Subcutaneous abdominal adipose tissue (tissue), 5 donors: ENCODE measurements around the gene TUBB1.

ENCODE experiments used
- H3K27ac ChIP-seq: one replicate; pipeline ENCODE4 v1.7.0; 2013; ENCODE audit warnings: low read depth, mild to moderate bottlenecking, inconsistent platforms, low read length, moderate library complexity
- H3K27me3 ChIP-seq, 5 donors: one replicate each; pipeline ENCODE4 v1.7.0; 2013; ENCODE audit warnings: low read length in 5 of 5, inconsistent platforms in 1 of 5; ENCODE audit not compliant: control insufficient read depth in 5 of 5, insufficient read depth in 4 of 5
- H3K36me3 ChIP-seq, 5 donors: one replicate each; pipeline ENCODE4 v1.7.0; 2013; ENCODE audit warnings: low read length in 5 of 5; ENCODE audit not compliant: control insufficient read depth in 5 of 5, insufficient read depth in 5 of 5
- H3K4me1 ChIP-seq, 5 donors: one replicate each; pipeline ENCODE4 v1.7.0; 2013; ENCODE audit warnings: low read length in 5 of 5, mild to moderate bottlenecking in 3 of 5, moderate library complexity in 1 of 5; ENCODE audit not compliant: control insufficient read depth in 5 of 5, insufficient read depth in 5 of 5
- H3K4me3 ChIP-seq, 5 donors: one replicate each; pipeline ENCODE4 v1.7.0; 2013; ENCODE audit warnings: low read length in 5 of 5, low read depth in 1 of 5
- H3K9ac ChIP-seq, 5 donors: one replicate each; pipeline ENCODE4 v1.7.0; 2013; ENCODE audit warnings: low read length in 5 of 5, mild to moderate bottlenecking in 4 of 5, moderate library complexity in 3 of 5
- H3K9me3 ChIP-seq, 5 donors: one replicate each; pipeline ENCODE4 v1.7.0; 2013; ENCODE audit warnings: low read length in 5 of 5; ENCODE audit not compliant: control insufficient read depth in 5 of 5
- donor health status: healthy.
- donor health status: healthy.
- donor health status: healthy.
- donor health status: healthy.
- donor health status: healthy.

TUBB1 gene

DNA sequence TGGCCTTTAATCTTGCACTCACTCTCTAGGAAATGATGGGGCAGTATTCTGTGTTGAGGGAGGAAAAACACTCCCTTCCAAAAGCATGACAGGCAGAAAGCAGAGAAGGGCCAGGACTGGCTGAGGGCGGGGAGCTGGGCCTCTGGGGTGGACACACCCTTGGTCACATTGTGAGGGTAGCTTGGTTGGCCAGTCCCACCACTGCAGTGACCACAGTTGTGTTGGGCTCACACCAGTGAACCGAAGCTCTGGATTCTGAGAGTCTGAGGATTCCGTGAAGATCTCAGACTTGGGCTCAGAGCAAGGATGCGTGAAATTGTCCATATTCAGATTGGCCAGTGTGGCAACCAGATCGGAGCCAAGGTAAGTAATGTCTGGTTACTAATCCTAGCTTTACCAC lies at the start of gene TUBB1:
TSS of gene TUBB1 (plus strand) at position 213 of the 400 bp plus-strand sequence. CDS start at position 307, 94 bp downstream.
- Histone ChIP-seq H3K4me3 (no peak within 1 kb of the TSS), H3K9ac (no peak within 1 kb of the TSS), H3K36me3 (peaks cover 0 to 25% (median 17%) of the 10 kb centered on the region in 5 donors), H3K9me3 (no peaks in the 10 kb centered on the region), H3K27ac (no peak within 1 kb of the TSS), H3K4me1 (peaks cover 0 to 16% (median 0%) of the 10 kb centered on the region in 5 donors), H3K27me3 (no peaks in the 10 kb centered on the region)

- H3K36me3 ChIP-seq, result no peaks in the 10 kb centered on the region
- H3K27ac ChIP-seq, result no peak overlapping the region
- peaks cover 0 to 6% (median 0%) of the 10 kb centered on the region in 5 donors for H3K27me3 ChIP-seq
- H3K4me3 ChIP-seq, result no peak overlapping the region
- peaks cover 0 to 4% (median 0%) of the 10 kb centered on the region in 5 donors for H3K9me3 ChIP-seq
- no peaks in the 10 kb centered on the region for H3K4me1 ChIP-seq
- no peak overlapping the region for H3K9ac ChIP-seq
Observed at GRCh38 chr20:58969439-58969838, 49.8 kb upstream of the TUBB1 start.

- Histone ChIP-seq H3K4me3 (no peak overlapping the region), H3K36me3 (no peaks in the 10 kb centered on the region), H3K27ac (no peak overlapping the region), H3K4me1 (no peaks in the 10 kb centered on the region), H3K9me3 (peaks cover 0 to 4% (median under 1%) of the 10 kb centered on the region in 5 donors), H3K27me3 (peaks cover 0 to 6% (median 0%) of the 10 kb centered on the region in 5 donors), H3K9ac (no peak overlapping the region)
Observed at GRCh38 chr20:58970146-58970545, 49.1 kb upstream of the TUBB1 start.

GRCh38 chr20:58971429-58971828 lies 47.8 kb upstream of the TUBB1 start:
- no peaks in the 10 kb centered on the region for H3K36me3 ChIP-seq
- no peaks in the 10 kb centered on the region for H3K4me1 ChIP-seq
- H3K27ac ChIP-seq, result no peak overlapping the region
- no peak overlapping the region for H3K4me3 ChIP-seq
- no peak overlapping the region for H3K9ac ChIP-seq
- peaks cover 0 to 15% (median 10%) of the 10 kb centered on the region in 5 donors for H3K9me3 ChIP-seq
- no peaks in the 10 kb centered on the region for H3K27me3 ChIP-seq

GRCh38 chr20:58973179-58973578 lies 46.0 kb upstream of the TUBB1 start:
- H3K9me3 ChIP-seq, result peaks cover 0 to 17% (median 10%) of the 10 kb centered on the region in 5 donors
- H3K4me3 ChIP-seq, result no peak overlapping the region
- H3K27ac ChIP-seq, result no peak overlapping the region

DNA sequence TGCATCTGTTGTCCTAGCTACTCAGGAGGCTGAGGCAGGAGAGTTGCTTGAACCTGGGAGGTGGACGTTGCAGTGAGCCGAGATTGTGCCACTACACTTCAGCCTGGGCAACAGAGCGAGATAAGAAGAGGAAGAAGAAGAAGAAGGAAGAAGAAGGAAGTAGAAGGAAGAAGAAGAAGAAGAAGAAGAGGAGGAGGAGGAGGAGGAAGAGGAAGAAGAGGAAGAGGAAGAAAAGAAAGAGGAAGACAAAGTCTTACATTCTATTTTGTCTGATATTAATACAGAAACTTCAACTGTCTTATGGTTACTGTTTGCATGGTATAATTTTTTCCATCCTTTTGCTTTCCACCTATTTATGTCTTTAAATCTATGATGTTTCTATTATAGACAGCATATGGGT lies 45.4 kb upstream of the TUBB1 start:
- Histone ChIP-seq H3K27me3 (no peaks in the 10 kb centered on the region), H3K9me3 (peaks cover 0 to 17% (median 10%) of the 10 kb centered on the region in 5 donors), H3K27ac (no peak overlapping the region), H3K36me3 (no peaks in the 10 kb centered on the region), H3K4me3 (no peak overlapping the region), H3K9ac (no peak overlapping the region), H3K4me1 (no peaks in the 10 kb centered on the region)

More at GRCh38 chr20:58973179-58973578, 46.0 kb upstream of the TUBB1 start:
- no peaks in the 10 kb centered on the region for H3K36me3 ChIP-seq
- H3K4me1 ChIP-seq, result no peaks in the 10 kb centered on the region
- no peaks in the 10 kb centered on the region for H3K27me3 ChIP-seq
- no peak overlapping the region for H3K9ac ChIP-seq

GRCh38 chr20:58975353-58975752 lies 43.9 kb upstream of the TUBB1 start:
- Histone ChIP-seq H3K9ac (no peak overlapping the region), H3K27ac (no peak overlapping the region), H3K4me3 (no peak overlapping the region), H3K4me1 (no peaks in the 10 kb centered on the region), H3K36me3 (no peaks in the 10 kb centered on the region), H3K27me3 (no peaks in the 10 kb centered on the region), H3K9me3 (peaks cover 0 to 13% (median 9%) of the 10 kb centered on the region in 5 donors)

DNA sequence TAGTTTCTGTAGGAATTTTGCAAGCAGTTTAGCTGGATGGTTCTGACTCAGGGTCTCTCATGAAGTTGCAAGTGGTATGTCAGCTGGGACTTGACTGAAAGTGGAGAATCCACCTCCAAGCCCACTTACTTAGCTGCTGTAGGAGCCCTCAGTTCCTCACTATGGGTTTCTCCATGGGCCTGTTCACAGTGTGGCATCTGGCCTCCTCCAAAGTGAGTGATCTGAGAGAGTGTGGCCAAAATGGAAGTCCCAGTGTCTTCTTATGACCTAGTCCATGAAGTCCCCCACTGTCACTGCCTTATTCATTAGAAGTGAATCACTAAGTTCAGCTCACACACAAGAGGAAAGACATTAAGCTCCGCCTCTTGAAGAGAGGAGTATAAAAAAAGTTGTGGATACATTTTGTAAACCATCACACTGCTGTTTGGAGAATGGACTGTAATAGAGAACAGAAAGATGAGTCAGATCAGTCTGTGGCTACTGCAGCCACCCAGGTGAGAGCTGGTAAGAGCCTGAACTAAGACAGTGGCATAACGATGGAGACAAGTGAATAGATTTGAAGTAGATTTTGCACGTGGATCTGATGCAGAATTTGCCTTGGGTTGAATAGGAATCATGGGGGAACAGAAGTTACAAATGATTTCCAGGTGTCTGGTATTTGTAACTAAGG lies 43.0 kb upstream of the TUBB1 start:
- H3K4me1 ChIP-seq, result peaks cover 0 to 4% (median 0%) of the 10 kb centered on the region in 5 donors
- H3K9ac ChIP-seq, result no peak overlapping the region
- H3K27ac ChIP-seq, result no peak overlapping the region
- H3K36me3 ChIP-seq, result no peaks in the 10 kb centered on the region
- H3K27me3 ChIP-seq, result no peaks in the 10 kb centered on the region
- no peak overlapping the region for H3K4me3 ChIP-seq
- peaks cover 0 to 13% (median 9%) of the 10 kb centered on the region in 5 donors for H3K9me3 ChIP-seq

DNA sequence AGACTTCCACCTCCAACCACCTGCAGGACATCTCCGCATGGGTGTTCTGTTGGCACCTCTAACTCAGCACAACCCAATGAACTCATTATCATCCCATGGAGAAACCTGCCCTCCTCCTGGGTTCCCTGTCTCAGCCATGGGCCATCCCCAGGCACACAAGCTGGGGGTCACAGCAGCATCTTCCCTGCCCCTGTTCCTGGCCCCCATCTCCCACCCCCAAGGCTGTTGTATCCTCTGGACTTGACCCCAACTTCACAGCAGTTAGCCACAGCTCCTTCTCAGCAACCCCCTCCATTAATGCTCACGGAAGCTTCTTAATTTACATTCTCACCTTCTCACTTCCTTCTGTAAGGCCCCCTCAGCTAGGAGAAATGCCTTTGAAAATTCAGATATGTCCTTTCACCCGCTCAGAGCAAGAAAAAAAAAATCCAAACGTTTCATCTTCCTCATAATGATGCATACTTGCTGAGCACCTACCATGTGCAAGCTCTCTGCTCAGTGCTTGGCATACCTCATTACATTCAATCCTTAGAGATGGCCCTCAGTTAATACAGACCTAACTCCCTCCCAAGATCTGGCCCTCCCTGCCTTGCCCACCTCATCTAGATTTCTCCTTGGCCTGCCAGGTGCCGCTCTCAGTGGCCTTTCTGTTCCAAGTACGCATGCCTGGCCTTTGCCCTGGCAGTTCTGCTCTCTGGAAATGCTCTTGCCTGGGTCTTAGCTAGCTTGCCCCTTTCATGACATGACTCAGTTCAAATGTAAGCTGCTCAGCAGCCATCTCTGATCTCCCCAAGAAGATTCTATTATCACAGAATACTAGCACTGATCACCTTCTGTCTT lies 40.7 kb upstream of the TUBB1 start:
- no peak overlapping the region for H3K4me3 ChIP-seq
- peaks cover 0 to 13% (median 9%) of the 10 kb centered on the region in 5 donors for H3K9me3 ChIP-seq
- no peak overlapping the region for H3K9ac ChIP-seq
- H3K36me3 ChIP-seq, result no peaks in the 10 kb centered on the region
- H3K27ac ChIP-seq, result no peak overlapping the region
- no peaks in the 10 kb centered on the region for H3K27me3 ChIP-seq
- peaks cover 0 to 20% (median 15%) of the 10 kb centered on the region in 5 donors for H3K4me1 ChIP-seq
